Activated naive CD4-positive, alpha-beta T cell treated with anti-CD3 and anti-CD28 coated beads, Interleukin-2, amount 50 U/mL, for 72 hours (primary cell): ENCODE data around the gene SMIM30. TPM values are rescaled to one million over a fixed set of nuclear protein-coding genes. Genes with fewer than 3 reads are reported as not detected.
"Not testable (repeated sequence)": the region's sequence is repeated elsewhere in the genome, so short reads cannot be mapped to it uniquely, and the experiment has no call there.

Experiments
- ATAC-seq, 2 donors: fragments of 150-1000 bp; cut with Tn5 transposase; 2 replicates each; pipeline ENCODE4 v1.10.0; 2021; ENCODE audit warnings: mild to moderate bottlenecking in 2 of 2, moderate library complexity in 2 of 2
- DNase-seq, 2 donors: peaks; one replicate each; pipeline ENCODE4 v3.0.0; 2021 to 2022; ENCODE audit warnings: low spot score in 2 of 2
- H3K27ac Mint-ChIP-seq, 2 donors: one replicate each; pipeline ENCODE4 v1.8.0; 2022; ENCODE audit warnings: mild to moderate bottlenecking in 2 of 2, mixed read lengths in 2 of 2
- H3K36me3 Mint-ChIP-seq, 2 donors: one replicate each; pipeline ENCODE4 v1.8.0; 2022; ENCODE audit warnings: mixed read lengths in 2 of 2
- H3K9me3 Mint-ChIP-seq, 2 donors: one replicate each; pipeline ENCODE4 v1.8.0; 2022; ENCODE audit warnings: mixed read lengths in 2 of 2
- total RNA-seq, 2 donors: library from RNA; stranded (reverse); gene quantifications; one replicate each; pipeline ENCODE4 v1.2.3, GENCODE V29; 2022

The SMIM30 gene
- total RNA-seq, 2 donors from 2014 or later = 26.5 to 47.9 TPM

DNA sequence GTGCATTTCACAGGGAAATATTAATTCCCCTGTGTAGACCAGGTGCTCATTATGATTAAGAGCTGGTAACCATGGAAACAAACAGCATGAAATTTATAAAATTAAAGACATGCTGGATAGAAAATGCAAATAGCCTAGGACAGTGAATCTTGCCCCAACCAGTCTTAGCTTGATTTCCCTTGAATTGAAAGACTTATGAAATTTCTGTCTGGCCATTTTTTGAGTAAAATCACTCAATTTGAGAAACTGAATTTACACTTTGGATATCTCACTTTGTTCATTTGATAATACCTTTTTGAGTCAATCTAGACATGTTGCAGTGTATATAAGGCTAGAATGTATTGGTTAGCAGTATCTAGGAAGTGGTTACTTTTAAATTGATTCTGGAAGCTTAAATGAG is 4.4 kb upstream of the SMIM30 start:
- Mint-ChIP-seq H3K9me3 (peaks cover 0 to 6% of the 10 kb centered on the region in 2 donors), H3K36me3 (peaks cover 6 to 16% of the 10 kb centered on the region in 2 donors), H3K27ac (peak overlapping the region in 1 of 2 donors; percentile 46)
- DNase-seq (no peak), ATAC-seq (peak; percentile 57 to 89)

DNA sequence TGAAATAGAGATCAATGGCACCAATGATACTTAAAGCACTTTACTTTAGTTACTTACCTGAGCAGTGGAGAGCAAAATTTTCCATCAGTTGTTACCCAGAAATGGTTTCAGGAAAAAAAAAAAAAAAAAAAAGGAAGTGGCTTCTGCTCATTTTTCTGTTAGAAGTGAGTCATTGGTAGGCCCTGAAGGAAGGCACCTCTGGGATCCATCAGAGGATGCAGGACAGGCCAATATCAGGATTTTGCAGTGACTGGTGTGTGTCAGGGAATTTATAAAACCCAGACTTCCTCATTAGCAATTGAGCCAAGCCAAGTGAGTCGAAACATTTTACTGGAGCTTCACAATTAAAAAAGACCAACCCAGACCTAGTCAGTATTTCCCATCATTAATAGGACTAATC is 2.3 kb upstream of the SMIM30 start:
- H3K36me3 Mint-ChIP-seq = peaks cover 11 to 29% of the 10 kb centered on the region in 2 donors

DNA sequence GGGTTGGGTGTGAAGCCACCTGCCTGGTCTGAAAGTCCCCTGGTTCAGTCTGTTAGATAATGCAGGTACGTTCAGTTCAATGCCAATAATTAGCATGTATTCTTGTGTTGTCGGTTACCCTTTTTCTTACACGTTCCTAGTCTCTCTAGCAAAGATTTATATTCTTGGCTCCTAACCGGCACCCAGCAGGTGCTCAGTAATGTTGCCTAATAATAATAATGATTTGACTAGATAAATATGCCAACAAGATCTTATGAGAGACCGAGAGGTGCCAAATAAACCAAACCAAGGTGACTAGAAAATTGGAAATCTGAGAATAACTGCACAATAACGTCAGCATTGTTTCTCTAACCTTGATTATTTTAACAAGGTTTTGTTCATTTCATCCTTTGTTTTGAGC is 1.1 kb upstream of the SMIM30 start:
- peaks cover 12 to 36% of the 10 kb centered on the region in 2 donors for H3K36me3 Mint-ChIP-seq
- peak overlapping the region in 1 of 2 donors; percentile 92 for H3K27ac Mint-ChIP-seq
- H3K9me3 Mint-ChIP-seq = peaks cover 0 to 6% of the 10 kb centered on the region in 2 donors
- DNase-seq = no peak
- no peak for ATAC-seq

More for the DNA sequence above, 2.3 kb upstream of the SMIM30 start:
- Mint-ChIP-seq H3K9me3 (peaks cover 0 to 6% of the 10 kb centered on the region in 2 donors), H3K27ac (peak overlapping the region; percentile 13 to 61)
- ATAC-seq (peak in 1 of 2 donors; percentile 3), DNase-seq (no peak)

DNA sequence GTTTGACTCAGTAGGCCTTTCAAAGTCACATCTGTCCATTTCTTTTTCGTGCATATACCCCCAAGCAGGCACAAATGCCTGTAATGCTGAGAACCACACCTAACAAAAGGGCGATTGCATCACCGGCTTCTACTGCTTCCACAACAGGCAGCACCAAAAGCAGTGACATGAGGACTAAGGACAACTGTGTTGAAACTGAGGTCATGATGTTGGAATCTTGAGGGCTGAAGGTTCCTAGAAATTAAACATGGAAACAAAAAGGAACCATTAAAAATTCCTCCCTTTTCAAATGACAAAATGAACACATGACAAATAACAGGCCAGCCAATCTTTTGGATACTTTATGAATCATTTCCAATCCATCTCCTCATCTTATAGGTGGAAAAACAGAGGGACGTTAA is 980 bp downstream of the SMIM30 start:
- DNase-seq = peak in 1 of 2 donors; percentile 24
- Mint-ChIP-seq H3K27ac (peak overlapping the region; percentile 60 to 86), H3K36me3 (peaks cover 18 to 54% of the 10 kb centered on the region in 2 donors)
- peak in 1 of 2 donors; percentile 60 for ATAC-seq
- H3K9me3 Mint-ChIP-seq = not testable (repeated sequence)

DNA sequence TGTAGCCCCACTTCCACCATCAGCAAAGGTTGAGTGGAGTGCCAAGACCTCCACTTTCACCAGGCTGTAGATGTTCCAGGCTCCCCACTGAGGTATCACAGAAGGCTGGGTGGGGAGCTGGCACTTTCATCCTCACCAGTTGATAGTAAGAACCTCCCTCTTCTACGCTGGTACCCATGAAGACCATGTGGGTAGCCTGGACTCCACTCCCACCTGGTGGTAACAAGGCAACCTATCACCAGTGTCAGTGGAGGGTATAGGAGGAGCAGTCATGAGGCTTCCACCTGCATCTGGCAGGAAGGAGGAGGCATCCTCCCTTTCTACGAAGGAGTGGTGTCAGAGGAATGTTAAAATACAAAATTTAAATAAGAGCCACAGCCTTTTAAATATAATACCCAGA is 4.4 kb downstream of the SMIM30 start:
- H3K36me3 Mint-ChIP-seq = peaks cover 13 to 41% of the 10 kb centered on the region in 2 donors
- DNase-seq = no peak
- H3K9me3 Mint-ChIP-seq = no peaks in the 10 kb centered on the region
- no peak overlapping the region for H3K27ac Mint-ChIP-seq
- ATAC-seq = no peak

DNA sequence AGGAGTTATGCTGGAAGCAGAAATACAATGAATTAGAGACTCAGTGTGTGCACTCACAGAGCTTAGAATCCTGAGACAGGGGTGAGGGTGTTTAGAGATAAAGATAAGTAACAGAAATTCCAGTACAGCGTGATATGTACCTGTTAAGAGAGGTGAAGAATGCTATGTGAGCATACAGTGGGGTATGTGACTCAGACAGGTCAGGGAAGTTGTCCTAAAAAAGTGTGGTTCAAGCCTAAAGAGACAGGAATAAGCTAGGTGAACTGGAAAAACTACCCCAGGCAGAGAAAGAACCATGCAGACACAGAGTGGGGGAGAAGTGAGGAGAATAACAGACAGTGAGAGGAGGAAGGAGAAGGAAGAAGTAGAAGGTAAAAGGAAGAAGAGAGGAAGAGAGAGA is 8.6 kb downstream of the SMIM30 start:
- peaks cover 7 to 21% of the 10 kb centered on the region in 2 donors for H3K36me3 Mint-ChIP-seq
- no peaks in the 10 kb centered on the region for H3K9me3 Mint-ChIP-seq
- ATAC-seq = no peak
- no peak overlapping the region for H3K27ac Mint-ChIP-seq
- DNase-seq = no peak

DNA sequence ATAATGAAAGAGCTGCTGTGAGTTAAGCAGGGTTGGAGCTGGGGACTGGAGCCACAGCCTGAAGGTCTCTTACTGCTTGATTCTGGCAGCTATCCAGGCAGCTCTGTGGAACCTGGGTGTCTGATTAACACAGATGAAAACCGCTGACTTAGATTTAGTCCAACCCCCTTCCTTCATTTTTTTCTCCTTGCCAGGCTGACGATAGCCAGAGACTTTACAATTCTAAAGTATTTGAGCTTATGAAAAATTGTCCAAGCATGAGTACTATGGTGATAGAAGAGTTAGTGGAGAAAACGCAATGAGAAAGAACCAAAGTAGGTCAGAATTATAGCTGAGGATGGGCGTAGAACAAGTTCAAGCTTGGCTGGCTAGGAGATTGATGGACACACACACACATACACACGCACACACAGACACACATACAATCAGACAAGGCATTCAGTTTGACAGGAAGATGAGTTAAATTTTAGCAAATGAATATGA is 18.2 kb downstream of the SMIM30 start:
- no peaks in the 10 kb centered on the region for H3K9me3 Mint-ChIP-seq

DNA sequence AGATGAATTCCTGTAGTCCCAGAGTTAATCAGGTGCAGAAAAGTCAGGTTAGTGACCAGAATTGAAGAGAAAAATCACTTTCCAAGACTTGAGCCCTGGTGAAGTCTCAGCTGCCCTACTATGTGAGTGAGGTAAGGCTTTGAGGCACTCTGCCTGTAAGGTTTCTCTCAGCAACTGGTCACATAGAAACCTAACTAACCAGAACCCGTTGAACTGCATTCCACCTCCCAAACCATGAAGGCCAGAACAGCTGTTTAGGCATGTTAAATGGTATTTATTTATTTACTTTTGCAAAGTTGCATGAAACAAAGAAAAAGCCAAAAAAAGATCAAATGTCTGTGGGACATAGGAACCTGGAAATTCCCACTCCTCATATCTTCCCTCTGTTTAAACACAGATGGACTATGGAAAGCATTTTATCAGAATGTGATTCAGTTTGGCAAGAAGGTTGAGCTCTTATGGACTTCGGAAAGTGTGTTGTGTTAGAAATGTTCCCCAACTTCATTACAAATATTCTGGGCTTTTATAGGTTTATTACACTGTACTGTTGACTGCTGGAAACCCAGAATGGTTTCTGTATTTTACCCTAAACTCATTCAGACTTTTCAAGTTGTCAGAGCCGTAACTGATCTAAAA is 19.0 kb downstream of the SMIM30 start:
- H3K36me3 Mint-ChIP-seq = no peaks in the 10 kb centered on the region
- ATAC-seq (no peak), DNase-seq (no peak)
- no peaks in the 10 kb centered on the region for H3K9me3 Mint-ChIP-seq
- H3K27ac Mint-ChIP-seq = no peak overlapping the region

More for the DNA sequence above, 18.2 kb downstream of the SMIM30 start:
- ATAC-seq = no peak
- Mint-ChIP-seq H3K27ac (no peak overlapping the region), H3K36me3 (no peaks in the 10 kb centered on the region)
- DNase-seq = no peak

DNA sequence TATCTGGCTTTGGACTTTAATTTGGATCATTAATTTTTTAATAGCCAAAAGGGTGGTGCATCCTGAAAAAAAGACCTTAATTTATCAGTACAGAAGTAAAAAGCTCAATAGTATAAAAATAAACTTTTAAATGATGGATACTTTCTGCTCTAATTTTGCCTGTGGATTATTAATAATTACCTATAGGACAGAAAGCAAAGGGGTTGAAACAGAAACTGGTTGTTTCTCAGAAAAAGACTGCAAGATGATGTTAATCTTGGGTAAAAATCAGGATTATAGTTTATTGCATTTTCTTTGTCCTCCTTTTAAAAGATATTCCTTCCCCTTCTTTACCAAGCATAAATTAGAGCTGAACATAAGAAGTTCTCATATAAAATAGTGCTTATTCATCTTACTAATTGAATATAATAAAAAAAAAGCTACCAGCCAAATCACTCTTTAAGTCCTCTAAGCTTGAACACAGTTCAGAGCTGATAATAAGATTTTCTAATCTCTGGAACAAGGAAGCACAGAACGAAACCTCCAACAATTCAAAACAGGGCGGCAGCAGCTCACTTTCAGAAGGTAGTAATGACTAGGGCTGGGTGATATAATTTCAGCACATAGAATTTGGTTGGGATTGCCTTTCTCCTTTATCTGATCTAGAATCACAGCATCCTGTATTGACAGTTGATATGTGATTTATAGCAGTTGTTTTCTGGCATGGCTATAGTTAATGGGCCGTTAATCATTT is 23.7 kb downstream of the SMIM30 start:
- DNase-seq = no peak
- no peak for ATAC-seq
- Mint-ChIP-seq H3K27ac (no peak overlapping the region), H3K9me3 (no peaks in the 10 kb centered on the region), H3K36me3 (no peaks in the 10 kb centered on the region)

DNA sequence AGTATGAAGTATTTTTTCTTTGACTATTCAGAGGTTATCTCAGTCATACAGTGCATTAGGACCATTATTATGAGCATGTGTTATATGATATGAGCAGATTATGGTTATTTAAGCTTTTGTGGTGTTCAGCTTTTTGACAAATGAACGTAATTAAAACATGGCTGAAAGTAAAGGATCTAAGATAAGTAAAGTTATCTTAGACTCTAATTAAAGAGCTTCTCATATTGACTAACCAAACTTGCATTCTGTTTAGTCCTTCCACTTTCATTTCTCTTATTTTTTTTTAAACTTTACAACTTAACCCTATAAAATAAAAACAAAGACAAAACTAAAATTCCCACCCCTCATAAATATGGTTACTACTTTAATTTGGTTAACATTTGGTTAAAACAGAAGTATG is 24.8 kb downstream of the SMIM30 start:
- Mint-ChIP-seq H3K27ac (no peak overlapping the region), H3K9me3 (no peaks in the 10 kb centered on the region), H3K36me3 (no peaks in the 10 kb centered on the region)
- ATAC-seq = no peak
- DNase-seq = no peak

DNA sequence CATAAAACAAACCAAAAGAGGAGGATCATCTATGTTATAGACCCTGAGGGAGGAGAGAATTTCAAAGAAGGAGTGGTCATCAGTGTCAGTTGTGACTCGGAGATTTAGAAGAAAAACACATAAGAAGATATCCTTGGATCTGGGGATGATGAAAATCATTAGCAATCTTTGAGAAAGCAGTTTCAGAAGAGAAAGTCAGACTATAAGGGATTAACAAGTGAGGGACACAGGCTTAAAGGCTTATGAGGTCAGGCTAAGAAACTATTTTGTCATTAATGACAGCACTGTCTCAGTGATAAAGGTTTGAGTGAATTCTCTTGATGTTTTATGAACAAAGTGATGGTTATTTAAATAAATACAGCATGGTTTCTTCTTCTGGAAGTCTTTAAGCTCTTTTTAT is 25.6 kb downstream of the SMIM30 start:
- no peak for ATAC-seq
- no peaks in the 10 kb centered on the region for H3K36me3 Mint-ChIP-seq
- H3K9me3 Mint-ChIP-seq = no peaks in the 10 kb centered on the region
- no peak for DNase-seq
- H3K27ac Mint-ChIP-seq = no peak overlapping the region

DNA sequence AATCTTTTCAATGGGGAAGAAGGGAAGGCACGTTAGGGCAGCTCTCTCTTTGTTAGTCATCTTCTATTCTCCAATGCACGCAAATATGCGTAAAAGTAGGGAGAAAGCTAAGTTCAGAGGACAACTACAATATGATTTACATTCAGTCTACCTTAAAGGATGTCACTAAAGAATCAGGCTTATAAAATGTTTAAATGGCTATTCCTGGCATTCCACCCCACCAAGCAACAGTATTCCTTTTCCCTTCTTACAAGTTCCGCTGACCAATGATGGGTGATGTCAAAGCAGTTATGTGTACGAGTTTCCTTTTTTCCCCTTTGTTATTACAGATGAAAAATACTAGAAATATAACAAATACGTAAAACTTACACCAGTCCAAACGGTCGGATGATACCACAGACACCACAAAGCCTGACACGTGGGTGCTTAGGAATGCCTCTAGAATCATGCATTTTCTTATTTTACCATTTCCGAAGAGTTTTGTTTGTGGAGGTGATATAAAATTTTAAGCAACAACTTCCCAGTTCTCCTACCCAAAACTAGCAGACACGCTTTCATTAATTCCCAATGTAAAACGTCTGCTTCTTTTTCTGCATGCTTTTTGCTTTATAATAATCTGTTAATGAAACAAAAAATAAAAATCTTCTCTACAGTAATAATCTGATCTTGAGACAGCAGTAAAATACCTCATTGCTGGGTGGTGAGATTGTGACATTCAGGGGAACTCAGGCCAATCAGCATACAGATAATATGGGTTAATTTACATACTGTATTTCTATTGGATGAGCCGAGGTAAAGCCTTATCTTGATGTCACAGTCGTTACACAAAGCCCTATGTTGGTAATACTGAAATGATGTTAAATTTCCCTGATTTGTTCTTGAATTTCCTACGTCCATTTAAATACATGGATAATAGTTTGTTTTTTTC is 31.0 kb downstream of the SMIM30 start:
- no peak for DNase-seq
- H3K36me3 Mint-ChIP-seq = no peaks in the 10 kb centered on the region
- peak in 1 of 2 donors; percentile 46 for ATAC-seq
- H3K9me3 Mint-ChIP-seq = no peaks in the 10 kb centered on the region
- H3K27ac Mint-ChIP-seq = no peak overlapping the region

DNA sequence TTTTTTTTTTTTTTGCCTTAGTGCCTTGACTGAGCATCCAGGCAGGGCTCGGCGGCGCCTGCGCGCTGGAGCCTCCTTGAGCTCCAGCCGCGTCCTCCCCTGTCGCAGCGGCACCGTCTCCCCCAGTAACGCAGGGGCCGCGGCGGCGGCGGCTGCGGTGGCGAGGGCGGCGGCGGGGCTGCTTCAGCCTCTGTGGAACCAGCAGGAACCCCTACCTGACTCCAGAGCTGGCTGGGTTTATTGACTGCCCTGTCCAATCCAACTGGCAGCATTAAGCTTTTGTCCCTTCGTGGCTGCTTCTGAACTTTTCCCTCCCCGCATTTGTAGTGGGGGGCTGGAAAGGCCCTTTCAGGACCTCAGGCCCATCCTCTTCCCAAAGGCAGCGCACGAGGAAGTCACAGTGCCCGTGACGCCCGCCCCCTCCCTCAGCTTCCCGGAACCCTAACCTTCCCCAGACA is 31.9 kb downstream of the SMIM30 start, which contains the start of gene GPR85:
Gene GPR85 (minus strand): TSS at position 397 of the 458 bp plus-strand sequence. CDS start 2,106 bp downstream, outside the sequence.
- Mint-ChIP-seq H3K27ac (no peak within 1 kb of the TSS), H3K36me3 (no peaks in the 10 kb centered on the region), H3K9me3 (no peaks in the 10 kb centered on the region)
- peak in 1 of 2 donors; percentile 37 for DNase-seq
- ATAC-seq = peak; percentile 33 to 92

DNA sequence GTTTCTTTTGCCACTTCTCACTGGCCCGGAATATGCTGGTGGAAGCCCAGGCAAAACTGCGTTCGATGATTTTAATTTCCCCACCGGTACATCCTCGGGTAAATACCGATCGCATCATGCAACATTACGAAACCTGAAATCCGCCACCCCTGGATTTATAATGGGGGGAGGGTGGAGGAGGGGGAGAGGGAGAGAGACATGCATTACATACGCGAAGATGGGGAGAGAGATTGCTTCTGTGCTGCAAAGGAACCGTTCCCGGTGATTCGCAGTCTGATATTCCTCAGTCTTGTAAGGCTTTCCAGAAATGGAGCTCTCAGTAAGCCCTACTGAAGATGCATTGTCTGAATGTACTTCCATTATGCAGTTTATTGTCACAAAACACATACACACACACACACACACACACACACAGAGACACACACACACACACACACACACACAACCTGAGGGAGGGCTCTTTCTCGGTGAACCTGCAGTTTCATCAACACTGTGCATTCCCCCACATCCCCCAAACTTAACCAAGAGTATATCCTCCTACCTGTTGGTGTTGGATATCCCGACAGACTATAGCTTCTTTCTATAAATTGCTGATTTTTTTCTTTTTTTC is 32.5 kb downstream of the SMIM30 start:
- ATAC-seq (peak in 1 of 2 donors; percentile 50), DNase-seq (no peak)
- Mint-ChIP-seq H3K36me3 (no peaks in the 10 kb centered on the region), H3K9me3 (no peaks in the 10 kb centered on the region), H3K27ac (no peak overlapping the region)

DNA sequence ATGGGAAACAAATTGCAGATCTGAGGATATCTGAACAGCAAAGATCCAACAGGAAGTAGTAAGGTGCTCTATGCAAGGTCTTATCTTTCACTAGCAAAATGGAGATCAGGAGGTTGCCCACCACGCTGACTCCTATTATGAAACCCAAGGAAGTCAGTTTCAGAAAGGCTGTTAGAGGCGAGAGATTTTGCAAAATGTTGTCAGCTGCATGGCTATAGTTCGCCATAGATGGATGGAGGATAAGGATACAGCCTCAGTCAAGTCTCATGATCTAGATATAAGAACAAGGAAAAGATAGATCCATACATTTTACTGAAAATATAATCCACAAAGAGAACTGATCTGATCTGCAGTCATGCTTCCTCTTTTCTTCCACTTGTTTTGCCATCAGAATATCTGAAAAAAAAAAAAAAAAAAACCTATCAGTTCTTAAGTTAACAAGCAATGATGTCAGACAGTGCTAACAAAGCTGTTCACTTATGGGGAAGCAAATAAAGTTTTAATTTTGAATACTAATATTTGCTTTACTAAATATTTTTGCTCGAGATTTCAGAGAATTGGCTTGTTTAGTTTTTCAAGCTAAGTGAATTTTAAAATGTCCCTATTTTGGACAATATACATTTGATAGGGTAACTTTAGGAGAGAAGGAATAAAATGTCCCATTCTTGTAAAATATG is 33.7 kb downstream of the SMIM30 start:
- H3K36me3 Mint-ChIP-seq = no peaks in the 10 kb centered on the region
- ATAC-seq = no peak
- DNase-seq = no peak
- no peaks in the 10 kb centered on the region for H3K9me3 Mint-ChIP-seq
- H3K27ac Mint-ChIP-seq = no peak overlapping the region
